Suprapubic skin (tissue), 4 donors: ENCODE data around the gene NPAS2.

Source experiments
- CTCF ChIP-seq, 2 donors: fragments of 200-600 bp in 1 of 2; fragments of 450-650 bp in 1 of 2; sonication (generic) in 1 of 2; IDR thresholded peaks; one replicate each; pipeline ENCODE4 v1.5.1; 2016 to 2019; ENCODE audit warnings: antibody characterized with exemption in 2 of 2, mild to moderate bottlenecking in 1 of 2, moderate library complexity in 1 of 2
- POLR2A ChIP-seq, 2 donors: fragments of 450-650 bp; IDR thresholded peaks; one replicate each; pipeline ENCODE4 v1.6.1; 2017; ENCODE audit warnings: antibody characterized with exemption in 2 of 2, mild to moderate bottlenecking in 2 of 2, moderate library complexity in 2 of 2
- POLR2AphosphoS5 ChIP-seq, 3 donors: sonication (generic); formaldehyde crosslinking; IDR thresholded peaks; one replicate each; pipeline ENCODE4 v1.6.1; 2017; ENCODE audit warnings: antibody characterized with exemption in 3 of 3

DNA sequence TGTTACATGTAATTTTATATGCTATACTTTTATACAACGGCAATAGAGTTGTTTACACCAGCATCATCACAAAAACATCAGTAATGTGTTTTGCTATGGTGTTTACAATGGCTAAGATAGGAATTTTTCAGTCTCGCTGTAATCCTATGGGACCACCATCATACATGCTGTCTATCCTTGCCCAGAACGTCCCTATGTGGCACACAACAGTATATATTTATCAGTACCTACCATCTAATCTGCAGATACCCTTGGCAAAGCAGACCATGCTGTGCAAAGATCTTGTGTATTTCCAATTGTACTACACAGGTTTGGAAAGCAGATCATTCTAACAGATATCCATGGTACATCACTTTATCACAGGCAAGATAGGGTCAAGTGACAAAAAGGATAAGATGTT, 197.4 kb downstream of the NPAS2 start:
- TF ChIP-seq CTCF (IDR thresholded peaks at IDR 0.05): no peak
- no peak for TF ChIP-seq POLR2A (IDR thresholded peaks at IDR 0.05)
- no peak for TF ChIP-seq POLR2AphosphoS5 (IDR thresholded peaks at IDR 0.05)
